B cell (primary cell): ENCODE data around the gene BLM. TPM values are rescaled to one million over a fixed set of nuclear protein-coding genes. Genes with fewer than 3 reads are reported as not detected.

Experiments
- ATAC-seq: fragments of 200-7000 bp; cut with Tn5 transposase; one replicate; pipeline ENCODE4 v1.10.0; 2021; ENCODE audit warnings: low read depth, mild to moderate bottlenecking, moderate number of reproducible peaks, moderate library complexity
- CTCF ChIA-PET: fragments of 350-600 bp; sonication (Branson Sonifier 250); formaldehyde crosslinking; loops from one replicate; lab custom pipeline; 2021; ENCODE audit warnings: antibody characterized with exemption, inconsistent platforms; lab: Charles Lee
- POLR2A ChIA-PET: fragments of 350-600 bp; sonication (Branson Sonifier 250); formaldehyde crosslinking; loops from one replicate; lab custom pipeline; 2021; ENCODE audit warnings: antibody characterized with exemption; lab: Charles Lee
- DNase-seq: peaks from one replicate; pipeline ENCODE4 v3.0.0; 2013
- H2AFZ ChIP-seq: 2 replicates; pipeline ENCODE4 v1.6.1; 2012; ENCODE audit warnings: mild to moderate bottlenecking, low read depth, low read length; ENCODE audit not compliant: insufficient read depth, poor library complexity, severe bottlenecking
- H3K27ac ChIP-seq, 2 donors: 1 replicate in 1 of 2; 2 replicates in 1 of 2; pipeline ENCODE4 v1.5.1; 2012 to 2013; ENCODE audit warnings: low read length in 2 of 2, mild to moderate bottlenecking in 2 of 2, moderate library complexity in 1 of 2
- H3K27me3 ChIP-seq, 4 experiments: fragments of 200-600 bp in 1 of 4; sonication (generic) in 1 of 4; replicated peaks in 1 of 4; 1 replicate in 2 of 4; 2 replicates in 2 of 4; pipeline versions ENCODE4 v1.6.1 to v1.7.0; 2013 to 2016; ENCODE audit warnings: low read length in 3 of 4, mild to moderate bottlenecking in 2 of 4, mixed read lengths in 1 of 4, moderate library complexity in 1 of 4; ENCODE audit not compliant: insufficient read depth in 4 of 4, control insufficient read depth in 3 of 4; ENCODE audit errors: control extremely low read depth in 1 of 4
- H3K36me3 ChIP-seq, 2 experiments: replicated peaks in 1 of 2; 1 replicate in 1 of 2; 2 replicates in 1 of 2; pipeline versions ENCODE4 v1.6.1 to v1.7.1; 2013; ENCODE audit warnings: low read length in 1 of 2; ENCODE audit not compliant: insufficient read depth in 2 of 2, control insufficient read depth in 1 of 2; ENCODE audit errors: control extremely low read depth in 1 of 2, extremely low read depth in 1 of 2
- H3K4me1 ChIP-seq, 2 donors: fragments of 200-600 bp in 1 of 2; sonication (generic) in 1 of 2; 1 replicate in 1 of 2; 2 replicates in 1 of 2; pipeline versions ENCODE4 v1.5.1 to v1.6.1; 2013 to 2017; ENCODE audit warnings: low read length in 2 of 2; ENCODE audit not compliant: control insufficient read depth in 2 of 2, insufficient read depth in 2 of 2
- H3K4me2 ChIP-seq: replicated peaks from 2 replicates; pipeline ENCODE3; 2012; ENCODE audit warnings: mild to moderate bottlenecking, low read depth, low read length; ENCODE audit not compliant: poor library complexity, severe bottlenecking
- H3K4me3 ChIP-seq, 5 experiments: fragments of 200-600 bp in 1 of 5; sonication (generic) in 1 of 5; 1 replicate in 3 of 5; 2 replicates in 2 of 5; pipeline versions ENCODE4 v1.5.1 to v1.7.0; 2011 to 2016; ENCODE audit warnings: low read length in 4 of 5, mild to moderate bottlenecking in 4 of 5, low read depth in 2 of 5, control low read depth in 1 of 5, moderate library complexity in 1 of 5; ENCODE audit not compliant: insufficient read depth in 1 of 5; ENCODE audit errors: control extremely low read depth in 1 of 5, extremely low read depth in 1 of 5
- H3K79me2 ChIP-seq: fragments of 200-600 bp; sonication (generic); one replicate; pipeline ENCODE4 v1.6.0; 2016; ENCODE audit warnings: low read length; ENCODE audit not compliant: control insufficient read depth, insufficient read depth
- H3K9ac ChIP-seq: fragments of 200-600 bp; sonication (generic); 2 replicates; pipeline ENCODE4 v1.6.1; 2017; ENCODE audit warnings: mild to moderate bottlenecking, low read length, moderate library complexity
- H3K9me3 ChIP-seq, 3 donors: one replicate each; pipeline versions ENCODE4 v1.6.1 to v1.7.1; 2013; ENCODE audit warnings: low read length in 2 of 3; ENCODE audit not compliant: control insufficient read depth in 2 of 3, insufficient read depth in 1 of 3; ENCODE audit errors: control extremely low read depth in 1 of 3
- H4K20me1 ChIP-seq: 2 replicates; pipeline ENCODE4 v1.6.0; 2012; ENCODE audit warnings: mild to moderate bottlenecking, low read length; ENCODE audit not compliant: insufficient read depth, control insufficient read depth, poor library complexity, severe bottlenecking
- H3K27ac Mint-ChIP-seq: one replicate; pipeline ENCODE4 v1.8.0; 2021; ENCODE audit warnings: mixed read lengths
- H3K27me3 Mint-ChIP-seq: one replicate; pipeline ENCODE4 v1.8.0; 2021; ENCODE audit warnings: mixed read lengths
- H3K4me1 Mint-ChIP-seq: one replicate; pipeline ENCODE4 v1.8.0; 2021; ENCODE audit warnings: mixed read lengths
- H3K4me3 Mint-ChIP-seq: one replicate; pipeline ENCODE4 v1.8.0; 2021; ENCODE audit warnings: mixed read lengths
- H3K9me3 Mint-ChIP-seq: one replicate; pipeline ENCODE4 v1.8.0; 2022; ENCODE audit warnings: mixed read lengths; ENCODE audit not compliant: insufficient read depth
- EZH2 ChIP-seq: IDR thresholded peaks from 2 replicates; pipeline ENCODE4 v1.6.1; 2012; ENCODE audit warnings: borderline replicate concordance, low read depth, mild to moderate bottlenecking, moderate library complexity, low read length; ENCODE audit not compliant: insufficient read depth, poor library complexity, severe bottlenecking
- WGBS: methylation state at CpG from one replicate; pipeline ENCODE4 v1.1.5; 2013; ENCODE audit warnings: missing lambda C conversion rate; ENCODE audit not compliant: insufficient coverage; 5-methylcytosine and 5-hydroxymethylcytosine counted together
- intact Hi-C: fragments of 100-400 bp; cut with micrococcal nuclease; formaldehyde crosslinking; loops from one replicate; pipeline ENCODE4 v1.10.0; 2022
- polyA plus RNA-seq: library from polyadenylated mRNA; depleted of rRNA; stranded (reverse); fragments of >200 nt; gene quantifications from 2 replicates; pipeline ENCODE4 v1.2.3, GENCODE V29; 2012
- total RNA-seq, 2 donors: library from RNA; stranded (reverse); fragments of 120-200 nt in 1 of 2; gene quantifications; 1 replicate in 1 of 2; 2 replicates in 1 of 2; pipeline versions ENCODE4 v1.2.3 to v1.2.4, GENCODE V29; 2013 to 2022
- TF ChIP-seq, protein P1 (sequence below): fragments of 200-600 bp; IDR thresholded peaks from one replicate; pipeline ENCODE4 v1.8.0; 2022; ENCODE audit warnings: antibody characterized with exemption, mild to moderate bottlenecking

Gene BLM
- total and polyA plus RNA-seq, 2 donors (not counting 1 experiment from before 2014, with no cell fraction given) = 5.2 to 17.4 TPM

DNA sequence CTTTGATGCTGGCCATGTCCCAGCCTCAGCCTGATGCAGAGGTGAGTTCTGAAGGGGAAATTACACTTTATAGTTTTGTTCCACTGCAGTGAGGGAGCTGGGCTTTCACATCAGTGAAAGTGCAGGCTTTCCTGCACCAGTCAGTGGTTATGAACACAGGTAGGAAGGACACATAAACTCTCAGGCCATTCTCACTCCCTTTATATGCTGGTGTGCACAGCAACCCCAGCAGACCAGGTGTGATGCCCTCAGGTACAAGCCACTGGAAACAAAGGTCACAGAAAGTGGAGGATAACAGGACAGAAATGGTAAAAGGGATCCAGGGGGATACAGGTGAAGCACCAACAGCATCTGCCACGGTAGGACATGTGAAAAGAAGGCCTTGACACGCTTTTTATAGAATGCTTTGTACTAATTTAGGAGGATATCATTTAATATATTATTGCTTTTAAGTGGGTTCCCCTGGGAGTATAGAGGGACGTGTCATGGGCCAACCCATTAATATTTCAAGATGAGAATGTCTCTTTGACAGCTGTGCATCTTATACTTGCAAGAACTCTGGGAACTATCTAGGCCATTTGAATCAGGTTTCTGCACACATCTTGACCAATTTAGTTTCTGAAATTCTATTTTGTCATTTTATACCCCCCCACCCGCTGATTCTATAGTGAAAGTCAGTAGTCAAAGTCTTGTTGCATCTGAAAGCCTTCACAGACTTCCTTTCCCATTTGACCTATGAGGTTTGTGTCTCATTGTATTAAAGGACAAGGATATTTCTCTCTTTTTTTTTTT lies 25.0 kb upstream of the BLM start:
- no peaks in the 10 kb centered on the region for H3K79me2 ChIP-seq
- intact Hi-C loops = loop anchor here (5.0 kb wide), 1 partner anchor 35 kb away; no protein-coding TSS in a partner anchor
- H3K27me3 Mint-ChIP-seq = no peaks in the 10 kb centered on the region
- H3K4me3 Mint-ChIP-seq = no peak overlapping the region
- WGBS = no CpG with 5 or more reads among the region's 4 CpGs
- H2AFZ ChIP-seq = no peak overlapping the region
- CTCF ChIA-PET = interaction anchor here (0.7 to 10.7 kb wide), 6 partner anchors 36 to 372 kb away, joined by 3 to 119 read pairs (median 4); no protein-coding TSS in a partner anchor
- no peak overlapping the region for H3K27ac ChIP-seq
- POLR2A ChIA-PET = interaction anchor here (0.7 kb wide), 1 partner anchor 147 kb away, joined by 3 read pairs; no protein-coding TSS in a partner anchor
- no peak overlapping the region for H3K4me3 ChIP-seq
- H3K4me1 ChIP-seq = no peaks in the 10 kb centered on the region
- no peaks in the 10 kb centered on the region for H4K20me1 ChIP-seq
- DNase-seq = no peak
- no peak overlapping the region for H3K4me2 ChIP-seq
- H3K27me3 ChIP-seq = no peaks in the 10 kb centered on the region
- H3K4me1 Mint-ChIP-seq = no peaks in the 10 kb centered on the region
- H3K9ac ChIP-seq = no peak overlapping the region
- no peak for ATAC-seq
- peaks cover 0 to 10% (median 5%) of the 10 kb centered on the region in 3 donors for H3K9me3 ChIP-seq
- peak overlapping the region; percentile 7 for H3K27ac Mint-ChIP-seq
- no peaks in the 10 kb centered on the region for H3K36me3 ChIP-seq
- H3K9me3 Mint-ChIP-seq = peaks cover 3% of the 10 kb centered on the region
- TF ChIP-seq EZH2 = no peak
- TF ChIP-seq, protein P1, sequence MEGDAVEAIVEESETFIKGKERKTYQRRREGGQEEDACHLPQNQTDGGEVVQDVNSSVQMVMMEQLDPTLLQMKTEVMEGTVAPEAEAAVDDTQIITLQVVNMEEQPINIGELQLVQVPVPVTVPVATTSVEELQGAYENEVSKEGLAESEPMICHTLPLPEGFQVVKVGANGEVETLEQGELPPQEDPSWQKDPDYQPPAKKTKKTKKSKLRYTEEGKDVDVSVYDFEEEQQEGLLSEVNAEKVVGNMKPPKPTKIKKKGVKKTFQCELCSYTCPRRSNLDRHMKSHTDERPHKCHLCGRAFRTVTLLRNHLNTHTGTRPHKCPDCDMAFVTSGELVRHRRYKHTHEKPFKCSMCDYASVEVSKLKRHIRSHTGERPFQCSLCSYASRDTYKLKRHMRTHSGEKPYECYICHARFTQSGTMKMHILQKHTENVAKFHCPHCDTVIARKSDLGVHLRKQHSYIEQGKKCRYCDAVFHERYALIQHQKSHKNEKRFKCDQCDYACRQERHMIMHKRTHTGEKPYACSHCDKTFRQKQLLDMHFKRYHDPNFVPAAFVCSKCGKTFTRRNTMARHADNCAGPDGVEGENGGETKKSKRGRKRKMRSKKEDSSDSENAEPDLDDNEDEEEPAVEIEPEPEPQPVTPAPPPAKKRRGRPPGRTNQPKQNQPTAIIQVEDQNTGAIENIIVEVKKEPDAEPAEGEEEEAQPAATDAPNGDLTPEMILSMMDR = no peak

DNA sequence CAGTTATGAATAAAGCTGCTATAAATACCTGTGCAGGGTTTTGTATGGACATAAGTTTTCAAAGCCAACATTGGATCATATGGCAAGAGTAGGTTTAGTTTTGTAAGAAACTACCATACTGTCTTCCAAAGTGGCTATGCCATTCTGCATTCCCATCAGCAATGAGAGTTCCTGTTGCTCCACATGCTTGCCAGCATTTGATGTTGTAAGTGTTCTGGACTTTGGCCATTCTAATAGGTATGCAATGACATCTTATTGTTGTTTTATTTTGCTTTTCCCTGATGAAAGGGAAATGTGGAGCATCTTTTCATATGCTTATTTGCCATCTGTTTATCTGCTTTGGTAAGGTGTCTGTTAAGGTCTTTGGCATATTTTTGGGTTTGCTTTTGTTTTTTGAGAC lies 22.2 kb upstream of the BLM start:
- no peaks in the 10 kb centered on the region for H3K27me3 ChIP-seq
- Mint-ChIP-seq H3K9me3 (no peaks in the 10 kb centered on the region), H3K4me1 (no peaks in the 10 kb centered on the region), H3K27ac (no peak overlapping the region), H3K4me3 (no peak overlapping the region), H3K27me3 (no peaks in the 10 kb centered on the region)
- H3K9me3 ChIP-seq = peaks cover 0 to 2% (median 0%) of the 10 kb centered on the region in 3 donors
- H3K4me3 ChIP-seq = no peak overlapping the region
- H4K20me1 ChIP-seq = no peaks in the 10 kb centered on the region
- ChIA-PET CTCF (interaction anchor here (1.4 to 10.7 kb wide), 4 partner anchors 22 to 375 kb away, joined by 3 to 119 read pairs (median 13); partner anchors contain the start of genes BLM and FES), POLR2A (no interaction called here)
- H2AFZ ChIP-seq = no peak overlapping the region
- no peak overlapping the region for H3K9ac ChIP-seq
- no peak for ATAC-seq
- intact Hi-C loops = loop anchor here (5.0 kb wide), 1 partner anchor 32 kb away; no protein-coding TSS in a partner anchor
- DNase-seq = no peak
- H3K4me1 ChIP-seq = no peaks in the 10 kb centered on the region
- H3K36me3 ChIP-seq = no peaks in the 10 kb centered on the region
- no peak overlapping the region for H3K4me2 ChIP-seq
- H3K27ac ChIP-seq = no peak overlapping the region
- TF ChIP-seq, protein P1 = no peak
- TF ChIP-seq EZH2 = no peak
- no peaks in the 10 kb centered on the region for H3K79me2 ChIP-seq
